SU-DHL-6 (cell line): ENCODE results near the gene PPP3CA.
"Not testable (repeated sequence)": the region's sequence is repeated elsewhere in the genome, so short reads cannot be mapped to it uniquely, and the experiment has no call there.

Source experiments
- H2AFZ ChIP-seq: fragments of 200-600 bp; sonication (generic); 2 replicates; pipeline ENCODE4 v1.6.1; 2014; ENCODE audit warnings: low read depth, mild to moderate bottlenecking, moderate library complexity, mixed read lengths, antibody characterized with exemption, low read length; ENCODE audit not compliant: severe bottlenecking
- H3F3A ChIP-seq: fragments of 200-600 bp; shearing (Covaris generic); 2 replicates; pipeline ENCODE4 v1.6.0; 2016; ENCODE audit warnings: antibody characterized with exemption, mild to moderate bottlenecking; ENCODE audit not compliant: insufficient read depth
- H3K27ac ChIP-seq: fragments of 200-600 bp; sonication (generic); 2 replicates; pipeline ENCODE4 v1.5.1; 2016; ENCODE audit warnings: low read depth, mild to moderate bottlenecking, low read length, moderate library complexity, mixed read lengths
- H3K27me3 ChIP-seq: fragments of 200-600 bp; sonication (generic), shearing (Covaris generic); 2 replicates; pipeline ENCODE4 v1.6.0; 2014; ENCODE audit warnings: mild to moderate bottlenecking, low read length
- H3K36me3 ChIP-seq: fragments of 200-600 bp; sonication (generic); 2 replicates; pipeline ENCODE4 v1.6.1; 2014; ENCODE audit warnings: mild to moderate bottlenecking, low read length, mixed read lengths
- H3K4me2 ChIP-seq: fragments of 300-600, 200-600 bp; shearing (Covaris generic), sonication (generic); 2 replicates; pipeline ENCODE4 v1.6.0; 2014; ENCODE audit warnings: low read length, low read depth, mild to moderate bottlenecking; ENCODE audit not compliant: poor library complexity, severe bottlenecking
- H3K4me3 ChIP-seq: fragments of 200-600 bp; sonication (generic); 2 replicates; pipeline ENCODE4 v1.5.1; 2014; ENCODE audit warnings: antibody characterized with exemption, low read length, mild to moderate bottlenecking, mixed read lengths; ENCODE audit not compliant: insufficient read depth, poor library complexity, severe bottlenecking
- H3K79me2 ChIP-seq: fragments of 200-600 bp; sonication (generic); 2 replicates; pipeline ENCODE4 v1.6.1; 2014; ENCODE audit warnings: mild to moderate bottlenecking, low read length, moderate library complexity; ENCODE audit not compliant: insufficient read depth
- H3K9ac ChIP-seq: fragments of 200-600 bp; sonication (generic); 2 replicates; pipeline ENCODE4 v1.7.0; 2014; ENCODE audit warnings: mild to moderate bottlenecking, low read length
- H3K9me2 ChIP-seq: fragments of 200-600 bp; sonication (generic); replicated peaks from 2 replicates; pipeline ENCODE4 v1.6.1; 2014; ENCODE audit warnings: low read length; ENCODE audit not compliant: insufficient read depth
- H3K9me3 ChIP-seq: fragments of 200-600 bp; sonication (generic); 2 replicates; pipeline ENCODE4 v1.6.1; 2014; ENCODE audit warnings: low read length, mixed read lengths; ENCODE audit not compliant: insufficient read depth
- H4K20me1 ChIP-seq: fragments of 200-600 bp; sonication (generic); 2 replicates; pipeline ENCODE4 v1.6.1; 2014; ENCODE audit warnings: low read depth, mild to moderate bottlenecking, antibody characterized with exemption, low read length, moderate library complexity, mixed read lengths
- EZH2phosphoT487 ChIP-seq: fragments of 200-600 bp; sonication (generic), shearing (Covaris generic); conservative IDR thresholded peaks from 2 replicates; pipeline ENCODE4 v1.6.1; 2018; ENCODE audit warnings: mild to moderate bottlenecking, antibody characterized with exemption, low read length, moderate library complexity, mixed read lengths
- TF ChIP-seq, protein P1 (sequence below): fragments of 200-600 bp; sonication (generic); IDR thresholded peaks from one replicate; pipeline ENCODE4 v1.5.1; 2017; ENCODE audit warnings: antibody characterized with exemption, mild to moderate bottlenecking, low read length, moderate library complexity; ENCODE audit not compliant: insufficient read depth, poor library complexity, severe bottlenecking

PPP3CA gene

DNA sequence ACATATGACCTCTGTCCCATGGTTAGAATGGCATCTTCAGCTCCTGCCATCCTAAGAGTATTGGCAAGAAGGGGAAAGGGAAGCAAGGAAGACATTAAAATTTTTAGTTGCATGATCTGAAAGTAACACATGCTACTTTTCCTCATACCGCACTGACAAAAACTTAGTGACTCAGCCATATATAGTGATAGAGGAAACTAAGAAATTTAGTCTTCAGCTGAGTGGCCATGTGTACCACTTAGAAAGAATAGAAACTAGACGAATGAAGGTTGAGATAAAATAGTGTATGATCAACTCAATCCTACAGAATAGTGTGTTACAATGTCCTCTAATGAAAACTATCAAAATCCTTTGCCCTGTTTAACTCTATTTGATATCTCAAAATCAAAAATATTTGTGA lies 164.1 kb downstream of the PPP3CA start:
- Histone ChIP-seq H3K9me3 (no peaks in the 10 kb centered on the region), H3K79me2 (no peaks in the 10 kb centered on the region), H3K36me3 (no peaks in the 10 kb centered on the region), H4K20me1 (no peaks in the 10 kb centered on the region), H3K9ac (no peak overlapping the region), H3K4me2 (no peak overlapping the region), H3K27me3 (no peaks in the 10 kb centered on the region), H3K4me3 (no peak overlapping the region), H3K9me2 (no peaks in the 10 kb centered on the region), H3F3A (no peaks in the 10 kb centered on the region), H3K27ac (no peak overlapping the region), H2AFZ (no peak overlapping the region)
- TF ChIP-seq, protein P1, sequence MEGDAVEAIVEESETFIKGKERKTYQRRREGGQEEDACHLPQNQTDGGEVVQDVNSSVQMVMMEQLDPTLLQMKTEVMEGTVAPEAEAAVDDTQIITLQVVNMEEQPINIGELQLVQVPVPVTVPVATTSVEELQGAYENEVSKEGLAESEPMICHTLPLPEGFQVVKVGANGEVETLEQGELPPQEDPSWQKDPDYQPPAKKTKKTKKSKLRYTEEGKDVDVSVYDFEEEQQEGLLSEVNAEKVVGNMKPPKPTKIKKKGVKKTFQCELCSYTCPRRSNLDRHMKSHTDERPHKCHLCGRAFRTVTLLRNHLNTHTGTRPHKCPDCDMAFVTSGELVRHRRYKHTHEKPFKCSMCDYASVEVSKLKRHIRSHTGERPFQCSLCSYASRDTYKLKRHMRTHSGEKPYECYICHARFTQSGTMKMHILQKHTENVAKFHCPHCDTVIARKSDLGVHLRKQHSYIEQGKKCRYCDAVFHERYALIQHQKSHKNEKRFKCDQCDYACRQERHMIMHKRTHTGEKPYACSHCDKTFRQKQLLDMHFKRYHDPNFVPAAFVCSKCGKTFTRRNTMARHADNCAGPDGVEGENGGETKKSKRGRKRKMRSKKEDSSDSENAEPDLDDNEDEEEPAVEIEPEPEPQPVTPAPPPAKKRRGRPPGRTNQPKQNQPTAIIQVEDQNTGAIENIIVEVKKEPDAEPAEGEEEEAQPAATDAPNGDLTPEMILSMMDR, result no peak
- TF ChIP-seq EZH2phosphoT487, result no peak

DNA sequence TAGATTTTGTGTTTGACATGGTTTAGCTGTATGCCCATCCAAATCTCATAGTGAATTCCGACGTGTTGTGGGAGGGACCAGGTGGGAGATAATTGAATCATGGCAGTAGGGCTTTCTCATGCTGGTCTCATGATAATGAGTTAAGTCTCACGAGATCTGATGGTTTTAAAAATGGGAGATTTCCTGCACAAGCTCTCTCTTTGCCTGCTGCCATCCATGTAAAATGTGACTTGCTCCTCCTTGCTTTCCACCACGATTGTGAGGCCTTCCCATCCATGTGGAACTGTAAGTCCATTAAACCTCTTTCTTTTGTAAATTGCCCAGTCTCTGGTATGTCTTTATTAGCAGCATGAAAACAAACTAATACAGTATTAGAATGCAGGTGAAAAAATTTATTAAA lies 164.6 kb downstream of the PPP3CA start:
- not testable (repeated sequence) for H3K4me3 ChIP-seq, H3F3A ChIP-seq, H3K36me3 ChIP-seq, H3K27me3 ChIP-seq, H3K9me3 ChIP-seq, H2AFZ ChIP-seq, H3K79me2 ChIP-seq, H3K9ac ChIP-seq, H3K27ac ChIP-seq, H3K4me2 ChIP-seq, H4K20me1 ChIP-seq, H3K9me2 ChIP-seq

DNA sequence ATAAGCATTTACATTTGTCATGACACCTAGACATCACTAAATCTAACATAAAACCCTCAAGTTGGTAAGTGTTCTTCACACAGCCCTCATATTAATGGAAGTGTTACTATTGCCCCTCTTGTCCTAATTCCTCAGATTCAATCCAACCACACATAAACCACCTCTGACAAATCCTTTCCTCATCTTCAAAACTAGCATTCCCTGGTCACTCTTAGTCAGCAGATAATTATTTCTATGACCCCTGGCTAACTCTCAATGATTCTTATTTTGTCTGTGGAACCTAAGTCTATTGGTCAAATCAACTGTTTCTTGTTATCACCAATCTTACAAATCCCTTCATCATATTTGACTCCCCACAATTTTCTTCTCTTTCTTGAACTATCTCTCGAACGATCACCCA lies 168.6 kb downstream of the PPP3CA start:
- no peak overlapping the region for H3K27ac ChIP-seq
- no peak overlapping the region for H3K9ac ChIP-seq
- H3K4me3 ChIP-seq, result no peak overlapping the region
- no peaks in the 10 kb centered on the region for H3F3A ChIP-seq
- no peaks in the 10 kb centered on the region for H3K79me2 ChIP-seq
- no peak overlapping the region for H2AFZ ChIP-seq
- no peaks in the 10 kb centered on the region for H4K20me1 ChIP-seq
- H3K9me2 ChIP-seq, result no peaks in the 10 kb centered on the region
- H3K27me3 ChIP-seq, result no peaks in the 10 kb centered on the region
- no peak overlapping the region for H3K4me2 ChIP-seq
- H3K36me3 ChIP-seq, result no peaks in the 10 kb centered on the region
- TF ChIP-seq, protein P1, result no peak
- no peak for TF ChIP-seq EZH2phosphoT487
- H3K9me3 ChIP-seq, result no peaks in the 10 kb centered on the region

DNA sequence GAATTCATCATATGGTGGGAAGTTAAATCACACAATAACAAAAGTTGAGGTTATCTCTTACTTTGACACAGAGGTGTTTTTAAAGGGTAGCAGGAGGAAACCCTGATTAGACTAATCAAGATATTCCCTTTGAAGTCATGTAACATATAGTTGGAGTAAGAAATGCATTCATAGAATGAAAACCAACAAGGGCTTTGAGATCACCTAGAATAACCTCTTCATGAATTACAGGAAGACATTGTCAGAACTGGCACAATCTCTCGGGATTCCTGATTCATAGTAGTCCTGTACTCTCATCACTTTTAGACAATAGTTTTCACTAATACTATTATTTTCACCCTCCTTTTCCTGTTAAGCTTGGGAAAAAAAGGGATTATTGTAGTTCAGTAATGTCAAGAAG lies 170.2 kb downstream of the PPP3CA start:
- Histone ChIP-seq H4K20me1 (no peaks in the 10 kb centered on the region), H3K27ac (no peak overlapping the region), H3K9ac (no peak overlapping the region), H3K27me3 (no peaks in the 10 kb centered on the region), H3F3A (no peaks in the 10 kb centered on the region), H3K79me2 (no peaks in the 10 kb centered on the region), H2AFZ (no peak overlapping the region), H3K9me3 (no peaks in the 10 kb centered on the region), H3K36me3 (no peaks in the 10 kb centered on the region), H3K9me2 (no peaks in the 10 kb centered on the region), H3K4me2 (no peak overlapping the region), H3K4me3 (no peak overlapping the region)
- TF ChIP-seq, protein P1, result no peak
- no peak for TF ChIP-seq EZH2phosphoT487
